ENCODE measurements around the gene TMEM234. TPM values are rescaled to one million over a fixed set of nuclear protein-coding genes. Genes with fewer than 3 reads are reported as not detected.

Gene TMEM234
- total RNA-seq, 2 experiments from 2014 or later = 15.3 to 16.4 TPM

DNA sequence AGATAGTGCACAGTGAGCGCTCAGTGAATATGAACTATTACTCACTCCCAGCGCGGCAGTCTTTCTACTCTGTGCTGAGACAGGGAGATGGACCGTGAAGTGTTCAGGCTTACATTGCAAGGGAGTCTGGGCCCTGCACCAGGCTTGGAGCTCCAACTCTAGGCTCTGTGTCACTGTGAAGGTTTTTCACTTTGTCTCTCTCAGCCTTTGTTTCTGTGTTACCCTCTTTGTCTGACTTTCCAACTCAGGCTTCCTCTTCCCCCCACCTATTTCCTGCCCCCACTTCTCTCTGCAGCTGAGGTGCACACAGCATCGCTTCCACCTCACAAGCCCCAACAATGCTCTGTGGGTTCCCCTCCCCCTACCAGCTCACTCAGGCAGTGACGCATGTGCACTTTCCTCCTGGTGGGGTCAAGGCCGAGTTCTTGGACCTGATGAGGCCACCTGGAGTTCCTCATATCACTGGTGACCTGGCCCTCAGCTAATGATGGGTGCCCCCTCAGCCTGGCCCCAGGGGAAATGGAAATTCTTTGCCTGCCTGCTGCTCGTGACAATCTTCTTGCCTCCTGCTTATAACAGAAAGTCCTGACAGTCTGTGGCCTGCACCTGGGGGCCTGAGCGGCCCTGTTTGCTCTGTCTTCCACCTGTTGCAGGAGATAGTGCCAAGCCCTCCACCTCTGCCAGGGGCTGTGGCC, 27.8 kb upstream of the TMEM234 start:
- peaks cover 40% of the 10 kb centered on the region for H3K36me3 Mint-ChIP-seq (ENCODE audit: low read depth)
- H3K27me3 Mint-ChIP-seq = no peaks in the 10 kb centered on the region
- peak overlapping the region; percentile 99 for H3K27ac Mint-ChIP-seq
- POLR2A ChIA-PET = interaction anchor here (1.0 to 11.5 kb wide), 23 partner anchors 10 to 401 kb away, joined by 3 to 156 read pairs (median 11); partner anchors contain the start of genes HDAC1, IQCC, KPNA6 and MARCKSL1
- peak overlapping the region; percentile 98 for H3K4me3 Mint-ChIP-seq
- DNase-seq = peak; percentile 88
- CTCF ChIA-PET = interaction anchor here (0.6 to 8.4 kb wide), 14 partner anchors 9 to 701 kb away, joined by 3 to 73 read pairs (median 8); partner anchors contain the start of genes EIF3I, HDAC1, IQCC and MARCKSL1
- peaks cover 53% of the 10 kb centered on the region for H3K4me1 Mint-ChIP-seq
- no peaks in the 10 kb centered on the region for H3K9me3 Mint-ChIP-seq

DNA sequence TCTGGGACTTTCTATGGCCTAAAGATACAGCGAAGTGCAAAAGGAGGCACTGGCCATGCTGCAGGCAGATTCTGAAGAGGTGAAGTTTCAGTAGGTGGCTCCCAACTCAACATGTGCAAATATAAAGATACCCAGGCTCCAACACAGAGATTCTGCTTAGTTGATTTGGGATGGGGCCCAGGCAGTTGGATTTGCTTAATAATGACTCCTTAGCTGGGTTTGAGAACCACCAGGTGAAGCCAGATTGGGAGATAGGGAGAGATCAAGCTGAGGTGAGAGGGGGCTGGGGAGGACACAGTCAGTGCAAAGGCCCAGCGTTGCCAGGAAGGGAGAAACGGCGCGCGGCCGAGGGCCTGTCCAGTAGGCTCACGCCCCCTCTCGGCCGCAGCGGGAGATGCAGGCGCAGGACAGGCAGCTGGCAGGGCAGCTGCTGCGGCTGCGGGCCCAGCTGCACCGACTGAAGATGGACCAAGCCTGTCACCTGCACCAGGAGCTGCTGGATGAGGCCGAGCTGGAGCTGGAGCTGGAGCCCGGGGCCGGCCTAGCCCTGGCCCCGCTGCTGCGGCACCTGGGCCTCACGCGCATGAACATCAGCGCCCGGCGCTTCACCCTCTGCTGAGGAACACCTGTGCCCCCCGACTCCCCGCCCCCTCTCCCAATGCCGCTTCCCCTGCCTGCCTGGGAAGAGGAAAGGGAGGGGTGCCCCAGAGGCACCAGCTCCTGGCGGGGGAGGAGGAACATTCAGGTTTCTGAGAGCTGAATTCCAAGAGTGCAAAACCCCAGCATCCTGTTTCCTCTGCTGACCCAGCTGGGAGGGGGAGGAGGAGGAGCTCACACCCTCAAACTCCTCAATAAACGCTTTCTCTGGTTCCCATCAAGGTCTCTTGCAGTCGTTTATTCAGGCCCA, 26.1 kb upstream of the TMEM234 start:
- Mint-ChIP-seq H3K36me3 (ENCODE audit: low read depth) (peaks cover 25% of the 10 kb centered on the region), H3K9me3 (no peaks in the 10 kb centered on the region), H3K27ac (peak overlapping the region; percentile 99), H3K4me1 (peaks cover 48% of the 10 kb centered on the region), H3K27me3 (no peaks in the 10 kb centered on the region), H3K4me3 (peak overlapping the region; percentile 63)
- CTCF ChIA-PET = interaction anchor here (0.6 to 8.4 kb wide), 35 partner anchors 8 to 497 kb away, joined by 3 to 73 read pairs (median 4); partner anchors contain the start of genes BSDC1, CCDC28B, EIF3I and HDAC1
- POLR2A ChIA-PET = interaction anchor here (0.6 to 11.5 kb wide), 22 partner anchors 8 to 175 kb away, joined by 3 to 156 read pairs (median 6); partner anchors contain the start of genes BSDC1, HDAC1, IQCC and MARCKSL1
- DNase-seq = peak; percentile 83

DNA sequence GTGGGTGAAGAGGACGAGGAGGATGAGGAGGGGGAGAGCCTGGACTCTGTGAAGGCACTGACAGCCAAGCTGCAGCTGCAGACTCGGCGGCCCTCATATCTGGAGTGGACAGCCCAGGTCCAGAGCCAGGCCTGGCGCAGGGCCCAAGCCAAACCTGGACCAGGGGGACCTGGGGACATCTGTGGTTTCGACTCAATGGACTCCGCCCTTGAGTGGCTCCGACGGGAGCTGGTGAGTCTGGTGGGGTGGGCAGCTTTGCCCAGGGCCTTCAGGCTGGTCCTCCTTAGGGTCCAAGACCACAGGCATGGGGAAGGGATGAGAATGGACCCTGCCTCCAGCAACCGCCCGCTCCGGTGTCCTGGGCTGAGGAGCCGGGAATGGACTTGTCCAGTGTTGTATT, 25.3 kb upstream of the TMEM234 start:
- H3K27me3 Mint-ChIP-seq = no peaks in the 10 kb centered on the region
- H3K36me3 Mint-ChIP-seq (ENCODE audit: low read depth) = peaks cover 17% of the 10 kb centered on the region
- H3K4me3 Mint-ChIP-seq = no peak overlapping the region
- ChIA-PET POLR2A (interaction anchor here (1.1 to 11.5 kb wide), 10 partner anchors 7 to 147 kb away, joined by 4 to 156 read pairs (median 20); partner anchors contain the start of genes BSDC1 and MARCKSL1), CTCF (interaction anchor here (1.1 to 8.4 kb wide), 12 partner anchors 8 to 496 kb away, joined by 3 to 73 read pairs (median 7); partner anchors contain the start of genes CCDC28B, EIF3I and TMEM234)
- H3K9me3 Mint-ChIP-seq = no peaks in the 10 kb centered on the region
- no peak for DNase-seq
- H3K4me1 Mint-ChIP-seq = peaks cover 50% of the 10 kb centered on the region
- peak overlapping the region; percentile 99 for H3K27ac Mint-ChIP-seq

DNA sequence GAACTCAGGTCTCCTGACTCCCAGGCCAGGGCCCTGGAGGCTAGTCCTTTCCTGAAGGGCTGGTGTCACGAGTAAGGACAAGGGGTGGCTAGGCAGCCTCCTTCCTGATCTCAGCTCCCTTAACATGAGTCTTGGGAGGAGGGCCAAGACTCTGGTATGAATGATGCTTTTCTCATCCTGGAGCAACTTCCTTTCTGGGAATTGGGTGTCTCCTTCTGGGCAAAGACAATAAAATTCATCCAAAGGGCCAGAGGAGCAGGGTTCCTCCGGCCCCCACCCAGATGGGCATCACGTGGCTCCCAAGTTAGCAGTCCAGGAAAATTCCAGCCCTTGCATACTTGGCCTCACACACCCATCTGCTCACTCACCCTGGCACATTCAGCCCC, 24.7 kb upstream of the TMEM234 start, which contains the start of gene FAM167B:
Gene FAM167B, plus strand, starts transcription at position 335 of the 386 bp plus-strand sequence. CDS start 200 bp downstream, outside the sequence.
- peak within 1 kb of the TSS; percentile 99 for H3K27ac Mint-ChIP-seq
- peaks cover 12% of the 10 kb centered on the region for H3K36me3 Mint-ChIP-seq (ENCODE audit: low read depth)
- POLR2A ChIA-PET = interaction anchor here (0.9 to 11.5 kb wide), 4 partner anchors 9 to 31 kb away, joined by 3 to 156 read pairs (median 6); no protein-coding TSS in a partner anchor
- H3K4me1 Mint-ChIP-seq = peaks cover 53% of the 10 kb centered on the region
- H3K4me3 Mint-ChIP-seq = peak within 1 kb of the TSS; percentile 56
- CTCF ChIA-PET = interaction anchor here (0.7 to 5.3 kb wide), 6 partner anchors 16 to 411 kb away, joined by 3 to 31 read pairs (median 5); partner anchors contain the start of gene CCDC28B
- no peak for DNase-seq
- H3K9me3 Mint-ChIP-seq = no peaks in the 10 kb centered on the region
- H3K27me3 Mint-ChIP-seq = no peaks in the 10 kb centered on the region

DNA sequence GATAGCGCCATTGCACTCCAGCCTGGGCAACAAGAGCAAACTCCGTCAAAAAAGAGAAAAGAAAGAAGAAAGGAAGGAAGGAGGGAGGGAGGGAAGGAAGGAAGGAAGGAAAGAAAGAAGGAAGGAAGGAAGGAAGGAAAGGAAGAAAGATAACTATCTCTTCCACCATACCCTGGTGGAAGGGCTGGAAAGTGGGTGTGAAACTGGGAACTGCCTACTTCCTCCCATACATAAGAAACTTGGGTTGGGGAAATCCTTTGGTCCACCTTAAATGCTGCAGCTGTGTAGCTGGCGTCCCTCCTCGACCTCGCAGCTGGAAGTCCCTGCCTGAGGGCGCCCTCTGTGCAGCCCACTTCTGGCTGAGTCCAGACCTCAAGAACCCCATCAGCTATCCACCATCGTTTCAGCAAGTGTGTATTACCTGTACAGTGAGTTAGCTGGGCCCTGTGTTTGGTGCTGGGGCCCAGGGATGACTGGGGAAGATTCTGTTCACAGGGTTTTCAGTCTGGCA, 20.2 kb upstream of the TMEM234 start:
- Mint-ChIP-seq H3K4me1 (peaks cover 31% of the 10 kb centered on the region), H3K9me3 (no peaks in the 10 kb centered on the region), H3K27me3 (no peaks in the 10 kb centered on the region), H3K36me3 (ENCODE audit: low read depth) (no peaks in the 10 kb centered on the region), H3K27ac (no peak overlapping the region), H3K4me3 (no peak overlapping the region)
- POLR2A ChIA-PET = interaction anchor here (0.9 to 4.2 kb wide), 5 partner anchors 13 to 80 kb away, joined by 3 to 47 read pairs (median 3); no protein-coding TSS in a partner anchor
- no peak for DNase-seq
- CTCF ChIA-PET = interaction anchor here (1.3 to 5.0 kb wide), 3 partner anchors 9 to 27 kb away, joined by 5 to 73 read pairs (median 10); partner anchors contain the start of gene LCK

DNA sequence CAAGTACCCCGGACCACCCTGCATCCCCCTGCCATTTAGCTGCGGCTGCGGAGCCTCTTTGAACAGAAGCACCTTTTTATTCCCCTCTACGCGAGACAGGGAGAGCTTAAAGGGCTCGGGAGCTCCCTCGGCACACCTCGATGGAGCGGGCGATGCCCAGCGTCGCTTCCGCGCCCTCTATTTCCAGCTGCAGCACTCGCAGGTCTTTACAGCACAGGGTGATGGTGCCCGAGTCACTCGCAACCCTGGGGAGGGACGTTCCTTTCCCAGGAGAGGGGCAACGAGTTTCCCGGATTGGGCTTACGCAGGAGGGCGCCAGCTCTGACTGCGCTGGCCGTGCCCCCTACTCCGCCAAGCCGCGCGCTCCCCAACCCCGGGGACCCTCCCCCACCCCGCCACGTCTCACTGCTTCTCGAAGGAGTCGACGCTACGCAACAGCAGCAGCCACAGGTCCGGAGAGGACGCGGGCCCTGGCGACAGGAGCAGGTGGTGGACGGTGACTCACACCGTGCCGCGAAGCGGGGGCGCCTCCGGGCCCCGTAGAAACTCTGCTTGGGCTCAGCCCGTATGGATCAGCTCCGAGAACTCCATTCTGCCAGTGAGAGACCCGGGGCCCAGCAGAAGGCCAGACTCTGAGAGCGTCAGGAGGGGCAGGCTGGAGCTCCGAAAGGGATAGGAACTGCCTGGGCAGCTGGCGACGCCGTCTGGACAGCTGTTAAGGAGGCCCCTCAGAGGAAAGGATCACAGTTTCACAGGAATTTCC, 19.0 kb upstream of the TMEM234 start:
- CTCF ChIA-PET = interaction anchor here (0.8 to 5.0 kb wide), 12 partner anchors 11 to 110 kb away, joined by 3 to 73 read pairs (median 6); partner anchors contain the start of genes CCDC28B, HDAC1, LCK and MARCKSL1
- Mint-ChIP-seq H3K36me3 (ENCODE audit: low read depth) (no peaks in the 10 kb centered on the region), H3K4me1 (peaks cover 20% of the 10 kb centered on the region), H3K9me3 (no peaks in the 10 kb centered on the region), H3K27ac (peak overlapping the region; percentile 21), H3K4me3 (peak overlapping the region; percentile 78), H3K27me3 (no peaks in the 10 kb centered on the region)
- peak; percentile 37 for DNase-seq
- POLR2A ChIA-PET = interaction anchor here (0.7 to 4.2 kb wide), 18 partner anchors 8 to 279 kb away, joined by 3 to 63 read pairs (median 4); partner anchors contain the start of genes CCDC28B, EIF3I, HDAC1 and LCK

DNA sequence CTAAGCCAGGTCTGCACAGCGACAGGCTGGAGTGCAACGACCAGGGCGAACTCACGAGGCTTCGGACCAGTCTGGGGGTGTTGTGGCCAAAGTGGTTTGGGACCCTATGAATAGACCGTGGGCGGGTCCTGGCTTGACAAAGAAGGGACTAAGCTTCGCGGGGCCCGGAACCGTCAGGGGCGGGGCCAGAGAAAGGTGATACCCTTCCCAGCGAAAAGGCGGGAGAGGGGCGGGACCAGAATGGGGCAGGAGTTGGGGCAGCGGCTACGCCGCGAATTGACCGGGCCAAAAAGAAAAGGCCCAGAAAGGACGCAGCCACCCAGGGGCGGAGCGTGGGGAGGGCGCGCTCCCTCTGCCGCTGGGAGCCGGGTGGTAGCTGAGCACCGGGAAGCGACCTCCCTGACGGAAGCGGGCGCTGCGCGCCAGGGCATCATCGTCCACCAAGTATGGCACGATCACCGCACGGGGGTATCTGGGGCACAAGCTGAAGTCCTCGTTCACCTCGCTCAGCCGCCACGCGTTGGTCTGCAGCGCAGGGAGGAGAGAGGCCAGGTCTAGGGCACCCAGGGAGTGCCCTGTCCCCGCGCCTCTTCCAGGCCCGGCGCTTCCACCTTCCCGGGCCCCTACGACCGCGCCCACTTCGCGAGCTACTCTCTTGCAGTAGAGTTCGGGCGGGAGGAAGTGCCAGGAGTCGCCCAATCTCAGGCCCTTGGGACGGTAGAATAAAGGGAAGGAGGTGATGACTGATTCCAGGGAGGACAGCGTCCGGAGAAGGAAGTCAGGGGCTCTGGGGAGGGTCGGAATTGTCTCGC, 18.2 kb upstream of the TMEM234 start:
- no peak overlapping the region for H3K27ac Mint-ChIP-seq

DNA sequence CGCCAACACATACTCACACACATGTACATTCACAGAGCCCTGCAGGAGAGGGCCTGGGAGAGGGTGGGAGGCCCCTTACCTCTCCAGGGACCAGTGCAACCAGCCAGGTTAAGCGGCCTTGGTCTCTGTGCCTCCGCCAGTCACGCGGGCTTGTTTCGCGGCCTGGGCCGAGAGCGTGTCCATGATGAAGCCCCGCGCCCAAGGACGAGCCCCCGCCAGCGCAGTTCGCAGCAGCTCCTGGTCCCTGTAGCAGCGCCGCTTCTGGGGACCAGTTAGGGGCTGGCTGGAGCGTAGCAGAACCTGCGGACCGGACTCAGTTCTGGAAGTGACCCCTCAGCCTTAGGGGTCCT, 17.6 kb upstream of the TMEM234 start:
- POLR2A ChIA-PET = interaction anchor here (0.6 to 4.2 kb wide), 14 partner anchors 8 to 398 kb away, joined by 3 to 63 read pairs (median 9); partner anchors contain the start of genes CCDC28B, EIF3I, HDAC1 and LCK
- no peaks in the 10 kb centered on the region for H3K9me3 Mint-ChIP-seq
- no peak for DNase-seq
- H3K4me1 Mint-ChIP-seq = peaks cover 19% of the 10 kb centered on the region
- no peaks in the 10 kb centered on the region for H3K36me3 Mint-ChIP-seq (ENCODE audit: low read depth)
- H3K27me3 Mint-ChIP-seq = no peaks in the 10 kb centered on the region
- CTCF ChIA-PET = interaction anchor here (1.0 to 5.0 kb wide), 6 partner anchors 12 to 111 kb away, joined by 4 to 73 read pairs (median 6); partner anchors contain the start of genes CCDC28B, HDAC1 and LCK
- peak overlapping the region; percentile 78 for H3K4me3 Mint-ChIP-seq
- no peak overlapping the region for H3K27ac Mint-ChIP-seq

More for the DNA sequence above, 18.2 kb upstream of the TMEM234 start:
- ChIA-PET POLR2A (interaction anchor here (0.6 to 4.2 kb wide), 19 partner anchors 9 to 397 kb away, joined by 3 to 63 read pairs (median 4); partner anchors contain the start of genes CCDC28B, EIF3I, HDAC1 and LCK), CTCF (interaction anchor here (0.7 to 5.0 kb wide), 12 partner anchors 11 to 111 kb away, joined by 3 to 73 read pairs (median 6); partner anchors contain the start of genes CCDC28B, HDAC1, LCK and MARCKSL1)
- Mint-ChIP-seq H3K9me3 (no peaks in the 10 kb centered on the region), H3K4me1 (peaks cover 19% of the 10 kb centered on the region), H3K36me3 (ENCODE audit: low read depth) (no peaks in the 10 kb centered on the region), H3K27me3 (no peaks in the 10 kb centered on the region), H3K4me3 (peak overlapping the region; percentile 78)
- peak; percentile 54 for DNase-seq

DNA sequence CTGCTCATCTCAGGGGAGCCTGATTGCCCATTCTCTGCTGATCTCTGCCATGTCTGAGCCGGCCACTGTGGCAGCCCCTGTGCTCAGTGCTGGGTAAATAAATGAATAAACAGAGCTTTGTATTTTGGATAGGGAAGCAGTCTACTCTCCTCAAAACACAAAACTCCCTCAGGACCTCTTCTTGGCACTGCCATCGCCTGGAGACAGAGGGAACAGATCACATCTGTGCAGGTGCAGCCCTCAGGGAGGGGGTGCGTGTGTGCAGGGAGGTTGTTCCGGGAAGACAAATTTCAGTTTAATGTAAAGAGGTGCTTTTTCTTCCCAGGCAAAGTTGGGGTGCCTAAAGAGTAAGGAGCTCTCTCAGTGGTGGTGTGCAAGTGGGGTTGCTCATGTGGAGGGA, 17.2 kb upstream of the TMEM234 start:
- DNase-seq = no peak
- Mint-ChIP-seq H3K27ac (no peak overlapping the region), H3K9me3 (no peaks in the 10 kb centered on the region), H3K27me3 (no peaks in the 10 kb centered on the region), H3K36me3 (ENCODE audit: low read depth) (no peaks in the 10 kb centered on the region), H3K4me1 (peaks cover 19% of the 10 kb centered on the region), H3K4me3 (peak overlapping the region; percentile 4)
- ChIA-PET POLR2A (interaction anchor here (1.1 to 4.2 kb wide), 8 partner anchors 10 to 53 kb away, joined by 3 to 63 read pairs (median 13); partner anchors contain the start of genes CCDC28B, HDAC1, IQCC and LCK), CTCF (interaction anchor here (0.8 to 5.0 kb wide), 4 partner anchors 12 to 52 kb away, joined by 3 to 73 read pairs (median 6); partner anchors contain the start of genes HDAC1 and LCK)

DNA sequence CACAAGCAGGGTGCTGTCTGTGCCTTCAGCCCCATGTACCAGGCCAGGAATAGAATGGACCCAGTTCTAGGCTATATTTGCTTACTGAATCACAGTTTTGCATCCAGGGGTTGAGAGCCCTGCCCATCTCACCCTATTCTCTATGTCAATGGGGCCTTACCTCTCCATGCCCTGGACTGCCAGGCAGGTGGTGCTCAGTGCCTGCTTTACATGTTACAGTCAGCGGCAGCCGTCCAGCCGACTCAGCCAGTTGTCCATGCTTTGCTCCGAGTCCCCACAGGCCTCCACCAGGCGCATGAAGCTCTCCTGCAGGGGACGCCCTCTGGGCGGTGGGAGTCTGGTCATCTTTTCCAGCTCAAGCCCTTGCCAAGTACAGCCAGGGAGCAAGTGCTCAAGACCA, 12.6 kb upstream of the TMEM234 start:
- H3K4me3 Mint-ChIP-seq = no peak overlapping the region
- no peak overlapping the region for H3K27ac Mint-ChIP-seq
- DNase-seq = no peak
- H3K36me3 Mint-ChIP-seq (ENCODE audit: low read depth) = peaks cover 11% of the 10 kb centered on the region
- ChIA-PET CTCF (interaction anchor here (0.6 to 1.2 kb wide), 3 partner anchors 10 to 116 kb away, joined by 3 to 4 read pairs (median 3); no protein-coding TSS in a partner anchor), POLR2A (interaction anchor here (2.4 kb wide), 1 partner anchor 21 kb away, joined by 6 read pairs; no protein-coding TSS in a partner anchor)
- H3K4me1 Mint-ChIP-seq = no peaks in the 10 kb centered on the region
- H3K9me3 Mint-ChIP-seq = no peaks in the 10 kb centered on the region
- H3K27me3 Mint-ChIP-seq = no peaks in the 10 kb centered on the region
